Activated naive CD4-positive, alpha-beta T cell treated with anti-CD3 and anti-CD28 coated beads, Interleukin-2, amount 10 ng/mL, durations not matched to agents 7 days and 5 days (primary cell): ENCODE measurements around the gene CAPN14.

ENCODE experiments used
- CTCF ChIA-PET: fragments of 350-600 bp; sonication (Branson Sonifier 250); formaldehyde crosslinking; loops from one replicate; lab custom pipeline; 2021; ENCODE audit warnings: antibody characterized with exemption; lab: Charles Lee
- DNase-seq: peaks from one replicate; pipeline ENCODE4 v3.0.0-alpha.2; 2020
- H3K27ac Mint-ChIP-seq: one replicate; pipeline ENCODE4 v1.8.0; 2021; ENCODE audit warnings: mild to moderate bottlenecking, moderate library complexity, mixed read lengths
- H3K27me3 Mint-ChIP-seq: one replicate; pipeline ENCODE4 v1.8.0; 2021; ENCODE audit warnings: mild to moderate bottlenecking, mixed read lengths
- H3K36me3 Mint-ChIP-seq: one replicate; pipeline ENCODE4 v1.8.0; 2021; ENCODE audit warnings: mixed read lengths
- H3K4me1 Mint-ChIP-seq: one replicate; pipeline ENCODE4 v1.8.0; 2021; ENCODE audit warnings: mixed read lengths
- H3K4me3 Mint-ChIP-seq: one replicate; pipeline ENCODE4 v1.8.0; 2021; ENCODE audit warnings: mild to moderate bottlenecking, moderate library complexity, mixed read lengths
- H3K9me3 Mint-ChIP-seq: one replicate; pipeline ENCODE4 v1.8.0; 2021; ENCODE audit warnings: mixed read lengths

The CAPN14 gene

DNA sequence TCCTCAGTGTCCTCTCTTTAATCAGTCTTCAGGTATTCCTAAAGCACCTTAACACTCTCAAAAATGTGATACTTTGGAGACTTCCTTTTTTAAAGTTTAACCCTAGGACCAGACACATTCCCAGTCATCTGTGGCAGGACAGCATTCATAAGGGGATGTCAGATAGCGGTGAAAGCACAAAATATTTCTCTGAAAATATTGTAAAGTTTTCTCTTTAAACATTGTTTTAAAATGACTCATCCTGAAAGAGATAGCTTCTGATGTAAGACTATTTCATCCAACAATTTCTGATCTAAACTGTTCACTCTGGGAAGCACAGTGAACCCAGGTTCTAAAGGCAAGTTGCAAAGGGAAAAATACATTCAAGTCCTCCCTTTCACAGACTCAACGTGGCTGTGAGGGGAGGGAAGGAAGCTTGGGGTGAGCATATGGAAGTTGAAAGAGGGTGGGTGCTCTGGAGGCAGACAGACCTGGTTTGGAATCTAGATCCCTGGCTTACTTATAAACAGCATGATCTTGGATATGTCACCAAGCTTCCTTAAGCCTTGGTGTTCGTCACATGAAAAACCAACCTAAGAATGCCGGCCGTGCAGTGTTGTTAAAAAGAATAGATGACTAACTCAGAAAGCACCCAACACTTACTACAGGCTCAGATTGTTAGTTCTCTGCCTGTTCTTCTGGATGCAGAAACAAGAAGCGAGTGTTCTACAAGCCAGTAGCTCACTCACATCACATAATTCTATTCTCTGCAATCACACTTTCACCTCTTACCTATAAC, 91.2 kb downstream of the CAPN14 start:
- CTCF ChIA-PET = no interaction called here
- H3K4me3 Mint-ChIP-seq = no peak overlapping the region
- no peak for DNase-seq
- no peaks in the 10 kb centered on the region for H3K36me3 Mint-ChIP-seq
- peaks cover 11% of the 10 kb centered on the region for H3K27me3 Mint-ChIP-seq
- H3K4me1 Mint-ChIP-seq = no peaks in the 10 kb centered on the region
- no peak overlapping the region for H3K27ac Mint-ChIP-seq
- no peaks in the 10 kb centered on the region for H3K9me3 Mint-ChIP-seq

DNA sequence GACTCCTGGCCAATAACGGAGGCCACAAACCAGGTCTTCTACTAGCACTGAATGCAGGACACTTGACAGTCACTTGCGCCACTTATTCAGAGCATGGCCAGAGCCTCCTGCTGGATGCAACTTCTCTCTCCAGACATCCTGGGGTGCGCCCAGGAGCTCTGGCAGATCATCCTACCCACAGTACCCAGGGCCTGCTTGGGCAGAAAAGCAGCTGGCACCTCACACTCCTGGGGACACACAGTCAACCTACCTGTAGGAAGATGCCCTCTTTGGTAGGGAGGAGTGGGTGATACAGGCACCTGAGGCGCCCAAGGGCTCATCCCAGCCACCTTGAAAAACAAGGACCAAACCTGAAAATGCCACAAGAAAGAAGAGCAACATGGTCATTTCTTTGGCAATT, 92.4 kb downstream of the CAPN14 start:
- no peak for DNase-seq
- Mint-ChIP-seq H3K4me3 (no peak overlapping the region), H3K27ac (no peak overlapping the region), H3K9me3 (no peaks in the 10 kb centered on the region), H3K27me3 (peaks cover 6% of the 10 kb centered on the region), H3K36me3 (no peaks in the 10 kb centered on the region), H3K4me1 (no peaks in the 10 kb centered on the region)
- CTCF ChIA-PET = no interaction called here
